IMR-90 (cell line): ENCODE measurements around the gene FSIP1. TPM values are rescaled to one million over a fixed set of nuclear protein-coding genes. Genes with fewer than 3 reads are reported as not detected.

ENCODE experiments used
- ATAC-seq: fragments of 200-7000 bp; cut with Tn5 transposase; 2 replicates; pipeline ENCODE4 v1.9.1; 2020; ENCODE audit warnings: low read depth, mild to moderate bottlenecking, moderate library complexity
- BruUV-seq: library from RNA; stranded (reverse); fragments of 400-500 nt; replicated peaks from 2 replicates; lab custom pipeline; 2021; lab: Mats Ljungman, UMichigan
- CTCF ChIA-PET: fragments of 300-600 bp; formaldehyde crosslinking; extraction: SDS; loops from one replicate; lab custom pipeline; 2021; ENCODE audit warnings: antibody characterized with exemption; lab: Yijun Ruan, JAX
- POLR2A ChIA-PET: fragments of 300-600 bp; sonication (Branson Sonifier 250); formaldehyde crosslinking; loops from one replicate; lab custom pipeline; 2022; ENCODE audit warnings: antibody characterized with exemption; ENCODE audit not compliant: unreplicated experiment; lab: Charles Lee
- DNase-seq: peaks from one replicate; pipeline ENCODE4 v3.0.0; 2013
- H2AFZ ChIP-seq: replicated peaks from 2 replicates; pipeline ENCODE3; 2013; ENCODE audit warnings: low read length, mild to moderate bottlenecking; ENCODE audit not compliant: poor library complexity
- H2AK5ac ChIP-seq: 2 replicates; pipeline ENCODE4 v1.6.1; 2013; ENCODE audit warnings: low read depth, low read length, inconsistent platforms
- H2AK9ac ChIP-seq: replicated peaks from 2 replicates; pipeline ENCODE3; 2013; ENCODE audit warnings: mild to moderate bottlenecking, low read depth, low read length, moderate library complexity; ENCODE audit not compliant: poor library complexity
- H2BK120ac ChIP-seq: 2 replicates; pipeline ENCODE4 v1.6.1; 2013; ENCODE audit warnings: low read depth, low read length, inconsistent platforms
- H2BK15ac ChIP-seq: 3 replicates; pipeline ENCODE4 v1.6.1; 2013; ENCODE audit warnings: low read depth, low read length, inconsistent platforms
- H2BK20ac ChIP-seq: 2 replicates; pipeline ENCODE4 v1.6.1; 2013; ENCODE audit warnings: low read depth, mild to moderate bottlenecking, inconsistent platforms, low read length, moderate library complexity
- H2BK5ac ChIP-seq: 2 replicates; pipeline ENCODE4 v1.6.1; 2013; ENCODE audit warnings: mild to moderate bottlenecking, low read depth, low read length, inconsistent platforms; ENCODE audit not compliant: poor library complexity, severe bottlenecking
- H3K14ac ChIP-seq: replicated peaks from 2 replicates; pipeline ENCODE4 v1.6.1; 2013; ENCODE audit warnings: low read depth, low read length, inconsistent platforms
- H3K18ac ChIP-seq: 2 replicates; pipeline ENCODE4 v1.6.1; 2013; ENCODE audit warnings: low read depth, low read length, control low read depth
- H3K23ac ChIP-seq: 2 replicates; pipeline ENCODE4 v1.6.1; 2013; ENCODE audit warnings: low read depth, low read length, inconsistent platforms
- H3K27ac ChIP-seq: 2 replicates; pipeline ENCODE4 v1.5.1; 2013; ENCODE audit warnings: mild to moderate bottlenecking, control low read depth, low read length; ENCODE audit not compliant: insufficient read depth
- H3K27me3 ChIP-seq: 2 replicates; pipeline ENCODE4 v1.6.1; 2013; ENCODE audit warnings: low read length; ENCODE audit not compliant: control insufficient read depth, insufficient read depth
- H3K36me3 ChIP-seq: 2 replicates; pipeline ENCODE4 v1.6.1; 2013; ENCODE audit warnings: low read length, mixed read lengths; ENCODE audit not compliant: control insufficient read depth, insufficient read depth
- H3K4ac ChIP-seq: 2 replicates; pipeline ENCODE4 v1.6.1; 2013; ENCODE audit warnings: low read depth, low read length, inconsistent platforms
- H3K4me1 ChIP-seq: 2 replicates; pipeline ENCODE4 v1.6.1; 2013; ENCODE audit warnings: low read length, mixed read lengths; ENCODE audit not compliant: control insufficient read depth, insufficient read depth
- H3K4me2 ChIP-seq: 2 replicates; pipeline ENCODE4 v1.6.1; 2013; ENCODE audit warnings: low read depth, mild to moderate bottlenecking, control low read depth, low read length, moderate library complexity
- H3K4me3 ChIP-seq: 2 replicates; pipeline ENCODE4 v1.5.1; 2013; ENCODE audit warnings: low read depth, mild to moderate bottlenecking, control low read depth, low read length, moderate library complexity; ENCODE audit not compliant: insufficient read depth
- H3K56ac ChIP-seq: 2 replicates; pipeline ENCODE4 v1.6.1; 2013; ENCODE audit warnings: low read length, inconsistent platforms; ENCODE audit not compliant: insufficient read depth; ENCODE audit errors: extremely low read depth
- H3K79me1 ChIP-seq, 2 experiments: 2 replicates each; pipeline ENCODE4 v1.6.1; 2013; ENCODE audit warnings: low read length in 2 of 2, inconsistent platforms in 1 of 2, low read depth in 1 of 2
- H3K9ac ChIP-seq: 2 replicates; pipeline ENCODE4 v1.6.1; 2013; ENCODE audit warnings: low read depth, low read length, control low read depth
- H3K9me1 ChIP-seq: 2 replicates; pipeline ENCODE4 v1.6.1; 2013; ENCODE audit warnings: low read length, inconsistent platforms; ENCODE audit not compliant: insufficient read depth
- H3K9me3 ChIP-seq: 2 replicates; pipeline ENCODE4 v1.6.1; 2013; ENCODE audit warnings: low read length; ENCODE audit not compliant: control insufficient read depth, insufficient read depth
- H4K20me1 ChIP-seq: 2 replicates; pipeline ENCODE4 v1.6.1; 2013; ENCODE audit warnings: low read length, inconsistent platforms; ENCODE audit not compliant: insufficient read depth
- H4K5ac ChIP-seq: 2 replicates; pipeline ENCODE4 v1.6.1; 2013; ENCODE audit warnings: mild to moderate bottlenecking, low read depth, low read length, control low read depth
- H4K8ac ChIP-seq, 2 experiments: 2 replicates each; pipeline ENCODE4 v1.6.1; 2013; ENCODE audit warnings: low read depth in 2 of 2, low read length in 2 of 2, control low read depth in 1 of 2, inconsistent platforms in 1 of 2
- H4K91ac ChIP-seq: 2 replicates; pipeline ENCODE4 v1.6.1; 2013; ENCODE audit warnings: low read depth, low read length, inconsistent platforms; ENCODE audit not compliant: insufficient read depth
- BHLHE40 ChIP-seq: fragments of 150-350 bp; IDR thresholded peaks from 2 replicates; pipeline ENCODE4 v1.6.1; 2016; ENCODE audit warnings: mild to moderate bottlenecking, low read depth, low read length
- CTCF ChIP-seq: conservative IDR thresholded peaks from 2 replicates; pipeline ENCODE4 v1.5.1; 2012; ENCODE audit warnings: mild to moderate bottlenecking, low read depth, low read length, improper control_type of control experiment
- FOS ChIP-seq: fragments of 150-350 bp; IDR thresholded peaks from 2 replicates; pipeline ENCODE4 v1.6.1; 2016; ENCODE audit warnings: low read depth, low read length
- MAZ ChIP-seq: IDR thresholded peaks from 2 replicates; pipeline ENCODE4 v1.6.1; 2012; ENCODE audit warnings: low read depth, mild to moderate bottlenecking, low read length, improper control_type of control experiment, moderate library complexity, borderline replicate concordance
- MXI1 ChIP-seq: IDR thresholded peaks from 2 replicates; pipeline ENCODE4 v1.6.1; 2012; ENCODE audit warnings: low read depth, mild to moderate bottlenecking, low read length, moderate library complexity, borderline replicate concordance
- NFE2L2 ChIP-seq: fragments of 150-350 bp; IDR thresholded peaks from 2 replicates; pipeline ENCODE4 v1.6.1; 2016; ENCODE audit warnings: low read depth, mild to moderate bottlenecking, low read length
- RAD21 ChIP-seq: IDR thresholded peaks from 2 replicates; pipeline ENCODE4 v1.6.1; 2012; ENCODE audit warnings: low read length, improper control_type of control experiment
- RCOR1 ChIP-seq: IDR thresholded peaks from 2 replicates; pipeline ENCODE4 v1.6.1; 2012; ENCODE audit warnings: mild to moderate bottlenecking, low read length, improper control_type of control experiment; ENCODE audit not compliant: insufficient replicate concordance
- RFX5 ChIP-seq: IDR thresholded peaks from 2 replicates; pipeline ENCODE4 v1.8.0; 2012; ENCODE audit warnings: low read depth, mild to moderate bottlenecking, low read length, moderate library complexity
- SMC3 ChIP-seq: fragments of 150-350 bp; IDR thresholded peaks from 2 replicates; pipeline ENCODE4 v1.6.1; 2016; ENCODE audit warnings: low read depth, mild to moderate bottlenecking, antibody characterized with exemption, low read length, moderate library complexity
- WGBS, 2 experiments: methylation state at CpG; one replicate each; pipeline versions ENCODE4 v1.1.5 to v1.1.7; 2013; ENCODE audit warnings: missing lambda C conversion rate in 2 of 2; ENCODE audit not compliant: insufficient read length in 1 of 2; ENCODE audit errors: extremely low coverage in 2 of 2; 5-methylcytosine and 5-hydroxymethylcytosine counted together
- dilution Hi-C: fragments of 300-500 bp; cut with HindIII; formaldehyde crosslinking; loops from one replicate; pipeline ENCODE4 v1.14.3; 2018; ENCODE audit warnings: low sequenced_read_pairs; ENCODE audit not compliant: unreplicated experiment
- in situ Hi-C: fragments of 300-500 bp; cut with MboI; formaldehyde crosslinking; loops from 3 replicates; pipeline ENCODE4 v1.14.3; 2019; ENCODE audit warnings: low sequenced_read_pairs, inconsistent platforms, mixed read lengths
- intact Hi-C: fragments of 100-400 bp; cut with micrococcal nuclease; formaldehyde crosslinking; loops from 2 replicates; pipeline ENCODE4 v1.10.0; 2022
- polyA plus RNA-seq, 3 experiments: library from polyadenylated mRNA; depleted of rRNA; stranded (reverse); fragments of >200 nt; gene quantifications; 2 replicates each; pipeline ENCODE4 v1.2.3, GENCODE V29; 2012; ENCODE audit warnings: low replicate concordance in 1 of 3
- total RNA-seq: library from RNA; depleted of rRNA; stranded (reverse); fragments of >200 nt; gene quantifications from 2 replicates; pipeline ENCODE4 v1.2.3, GENCODE V29; 2012
- TF ChIP-seq, protein P1 (sequence below): fragments of 150-350 bp; IDR thresholded peaks from 2 replicates; pipeline ENCODE4 v1.6.1; 2016; ENCODE audit warnings: low read depth, mild to moderate bottlenecking, low read length, moderate library complexity, borderline replicate concordance

FSIP1 gene
- total and polyA plus RNA-seq, 2 of the 4 experiments (the other 2 are of a cell fraction) = 0.10 to 0.18 TPM

GRCh38 chr15:39657181-39657580 is 125.5 kb downstream of the FSIP1 start:
- Histone ChIP-seq H2AK9ac (no peak overlapping the region), H2BK20ac (peak overlapping the region; percentile 90), H2BK120ac (peak overlapping the region; percentile 97), H3K4me3 (no peak overlapping the region), H3K27me3 (no peaks in the 10 kb centered on the region), H3K4me1 (peaks cover 4% of the 10 kb centered on the region; the same call in 1 of the 2 replicates), H3K23ac (peak overlapping the region; percentile 88; the same call in 1 of the 2 replicates), H3K9ac (no peak overlapping the region), H3K9me1 (no peaks in the 10 kb centered on the region), H3K79me1 (no peaks in the 10 kb centered on the region), H2AFZ (peak overlapping the region; percentile 47), H3K56ac (0 out of 2 replicates have a peak overlapping the region, but pooled peaks have one; percentile 22), H3K9me3 (no peaks in the 10 kb centered on the region), H3K4ac (peak overlapping the region; percentile 91), H3K36me3 (no peaks in the 10 kb centered on the region), H4K5ac (peak overlapping the region; percentile 91), H3K4me2 (no peak overlapping the region), H3K14ac (peak overlapping the region; percentile 95), H4K8ac (peak overlapping the region; percentile 52 to 71), H4K91ac (peak overlapping the region; percentile 89), H2BK5ac (peak overlapping the region; percentile 89), H2BK15ac (peak overlapping the region; percentile 100; the same call in 2 of the 3 replicates), H4K20me1 (no peaks in the 10 kb centered on the region), H3K27ac (no peak overlapping the region), H3K18ac (peak overlapping the region; percentile 94), H2AK5ac (peak overlapping the region; percentile 97)
- ATAC-seq (no peak), DNase-seq (no peak)
- WGBS, 2 experiments = no CpG with 5 or more reads among the region's 1 CpG
- TF ChIP-seq FOS (no peak), RAD21 (no peak), NFE2L2 (no peak), RFX5 (no peak), MAZ (no peak), BHLHE40 (no peak), SMC3 (no peak), MXI1 (no peak), CTCF (no peak), RCOR1 (no peak)
- TF ChIP-seq, protein P1, sequence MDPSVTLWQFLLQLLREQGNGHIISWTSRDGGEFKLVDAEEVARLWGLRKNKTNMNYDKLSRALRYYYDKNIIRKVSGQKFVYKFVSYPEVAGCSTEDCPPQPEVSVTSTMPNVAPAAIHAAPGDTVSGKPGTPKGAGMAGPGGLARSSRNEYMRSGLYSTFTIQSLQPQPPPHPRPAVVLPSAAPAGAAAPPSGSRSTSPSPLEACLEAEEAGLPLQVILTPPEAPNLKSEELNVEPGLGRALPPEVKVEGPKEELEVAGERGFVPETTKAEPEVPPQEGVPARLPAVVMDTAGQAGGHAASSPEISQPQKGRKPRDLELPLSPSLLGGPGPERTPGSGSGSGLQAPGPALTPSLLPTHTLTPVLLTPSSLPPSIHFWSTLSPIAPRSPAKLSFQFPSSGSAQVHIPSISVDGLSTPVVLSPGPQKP = no peak
- dilution Hi-C loops (no loop called here), in situ Hi-C loops (no loop called here), intact Hi-C loops (no loop called here)
- POLR2A ChIA-PET = no interaction called here
- no TSS peak for BruUV-seq
- CTCF ChIA-PET = no interaction called here
